Right hindlimb (tissue), 1 donor: Measurements from ENCODE around the gene SNX4.
"Not testable (repeated sequence)": the region's sequence is repeated elsewhere in the genome, so short reads cannot be mapped to it uniquely, and the experiment has no call there.

Experiments used
- DNase-seq: peaks from one replicate; pipeline ENCODE4 v3.0.0-alpha.2; 2018

SNX4 gene

GRCh38 chr3:125519678-125520562 lies at the start of gene SNX4:
Gene SNX4 (minus strand): TSS chr3:125520202. CDS start chr3:125520172, 30 bp downstream.
- DNase-seq, result peak; percentile 96

GRCh38 chr3:125556314-125556713 lies 36.3 kb upstream of the SNX4 start:
- DNase-seq, result no peak

GRCh38 chr3:125552401-125552800 lies 32.4 kb upstream of the SNX4 start:
- DNase-seq, result no peak

DNA sequence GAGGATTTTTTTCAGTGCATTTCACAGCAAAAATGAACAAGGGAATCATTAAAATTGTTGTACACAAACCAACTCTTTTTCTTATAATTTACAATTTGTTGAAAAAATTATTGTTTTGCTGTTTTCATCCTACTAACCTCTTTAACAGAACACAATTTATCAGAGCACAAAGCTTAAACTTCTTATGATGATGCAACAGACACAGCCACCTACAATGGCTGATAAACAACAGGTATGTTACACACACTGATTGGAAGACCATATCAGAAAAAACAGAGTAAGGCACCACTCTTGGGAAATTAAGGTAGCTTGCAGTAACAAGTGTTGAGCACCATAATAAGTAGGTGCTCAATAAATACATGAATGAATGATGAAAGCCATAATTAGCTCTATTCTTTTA lies 8.9 kb upstream of the SNX4 start:
- DNase-seq, result no peak

DNA sequence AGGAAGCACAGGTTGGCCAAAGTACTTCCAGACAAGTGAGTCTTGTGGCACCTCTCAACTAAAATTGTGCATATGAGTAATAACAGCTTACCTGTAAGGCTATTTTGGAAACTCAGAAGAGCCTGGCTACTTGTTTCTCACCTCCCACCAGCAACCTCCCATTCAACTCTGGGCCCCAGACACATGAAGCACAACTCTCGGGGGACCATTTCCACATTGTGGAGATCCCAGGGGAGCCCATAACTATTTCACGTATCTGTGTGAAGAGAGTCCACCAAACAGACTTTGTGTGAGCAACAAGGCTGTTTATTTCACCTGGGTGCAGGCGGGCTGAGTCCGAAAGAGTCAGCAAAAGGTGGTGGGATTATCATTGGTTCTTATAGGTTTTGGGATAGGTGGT lies 5.2 kb upstream of the SNX4 start:
- no peak for DNase-seq

- not testable (repeated sequence) for DNase-seq
Measured at GRCh38 chr3:125520563-125520919, 539 bp upstream of the SNX4 start.

DNA sequence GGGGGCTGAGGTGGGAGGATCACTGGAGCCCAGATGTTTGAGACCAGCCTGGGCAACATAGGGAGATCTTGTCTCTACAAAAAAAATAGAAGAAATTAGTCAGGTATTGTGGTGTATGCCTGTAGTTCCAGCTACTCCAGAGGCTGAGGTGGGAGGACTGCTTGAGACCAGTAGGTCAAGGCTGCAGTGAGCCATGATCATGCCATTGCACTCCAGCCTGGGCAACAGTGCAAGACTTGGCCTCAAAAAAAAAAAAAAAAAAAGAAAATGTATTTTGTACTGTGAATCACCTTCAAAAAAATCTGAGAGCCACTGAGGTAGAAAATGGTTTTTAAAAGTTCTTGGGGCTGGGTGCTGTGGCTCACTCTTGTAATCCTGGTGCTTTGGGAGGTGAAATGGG lies 4.6 kb downstream of the SNX4 start:
- no peak for DNase-seq

GRCh38 chr3:125513490-125514115 lies 6.4 kb downstream of the SNX4 start:
- DNase-seq, result no peak

- DNase-seq, result no peak
Measured at GRCh38 chr3:125512135-125512920, 7.7 kb downstream of the SNX4 start.

- DNase-seq, result no peak
Measured at GRCh38 chr3:125511420-125512118, 8.4 kb downstream of the SNX4 start.

DNA sequence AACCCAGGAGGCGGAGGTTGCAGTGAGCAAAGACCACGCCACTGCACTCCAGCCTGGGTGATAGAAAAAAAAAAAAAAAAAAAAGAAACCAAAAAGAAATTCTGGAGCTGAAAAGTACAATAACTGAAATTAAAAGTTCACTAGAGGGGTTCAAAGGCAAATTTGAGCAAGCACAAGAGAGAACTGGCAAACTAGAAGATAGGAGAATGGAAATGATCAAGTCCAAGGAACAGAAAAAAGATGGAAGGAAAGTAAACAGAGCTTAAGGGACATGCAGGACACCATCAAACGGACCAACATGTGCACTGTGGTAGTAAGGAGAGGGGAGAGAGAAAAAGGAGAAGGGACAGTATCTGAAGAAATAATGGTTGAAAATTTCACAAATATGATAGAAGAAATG lies 12.9 kb downstream of the SNX4 start:
- DNase-seq, result no peak

DNA sequence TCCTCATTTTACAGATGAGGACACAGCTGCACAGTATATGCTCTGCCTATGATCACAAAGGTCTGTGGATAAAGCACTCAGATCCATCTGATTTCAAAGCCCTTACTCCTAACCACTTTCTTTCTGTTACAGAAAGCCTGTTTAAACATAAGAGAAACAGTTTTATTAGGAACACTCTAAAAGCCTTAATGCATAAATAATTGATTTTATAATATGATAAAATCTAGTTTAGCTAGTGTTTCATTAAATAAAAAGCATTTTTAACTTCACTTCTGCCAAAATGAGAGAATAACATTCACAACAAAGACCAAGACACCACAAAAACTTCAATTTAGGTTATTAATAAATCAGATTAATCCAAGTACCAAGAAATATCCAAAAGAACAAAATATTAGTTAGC lies 21.4 kb downstream of the SNX4 start:
- DNase-seq, result no peak

DNA sequence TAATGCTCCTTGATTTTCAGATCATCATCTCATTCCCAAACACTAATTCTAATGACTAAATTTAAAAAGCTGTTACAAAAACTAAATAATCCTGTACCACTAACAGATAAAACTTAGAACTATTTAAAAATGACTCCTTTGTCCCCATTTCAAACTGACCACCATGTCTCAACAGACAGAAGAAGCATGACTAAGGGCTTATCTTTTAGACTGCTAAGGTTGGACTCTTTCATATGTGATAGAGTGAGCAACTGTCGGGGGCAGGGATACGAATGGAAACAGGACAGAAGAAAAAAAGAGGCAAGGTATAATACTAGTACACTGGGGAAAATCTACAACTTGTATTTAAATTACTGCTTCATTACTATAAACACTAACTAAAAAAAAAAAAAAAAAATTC lies 23.3 kb downstream of the SNX4 start:
- DNase-seq, result no peak

DNA sequence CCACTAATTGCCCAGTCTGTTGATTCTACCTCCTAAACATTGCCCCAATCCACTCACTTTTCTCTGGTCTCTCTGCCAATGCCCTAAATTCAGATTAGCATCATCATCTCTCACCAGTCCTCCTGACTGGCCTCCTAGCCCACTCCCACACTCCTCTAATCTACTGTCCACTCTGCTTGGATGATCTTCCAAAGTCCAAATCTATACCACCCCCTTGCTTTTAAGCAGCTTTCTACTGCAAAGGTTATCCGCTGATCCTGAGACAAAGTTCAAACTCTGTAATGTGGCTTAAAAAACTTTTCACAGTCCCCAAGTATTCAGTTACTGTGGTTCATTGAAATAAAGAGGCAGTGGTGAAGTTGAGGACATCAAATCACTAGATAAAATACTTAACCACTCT lies 37.6 kb downstream of the SNX4 start:
- DNase-seq, result no peak

DNA sequence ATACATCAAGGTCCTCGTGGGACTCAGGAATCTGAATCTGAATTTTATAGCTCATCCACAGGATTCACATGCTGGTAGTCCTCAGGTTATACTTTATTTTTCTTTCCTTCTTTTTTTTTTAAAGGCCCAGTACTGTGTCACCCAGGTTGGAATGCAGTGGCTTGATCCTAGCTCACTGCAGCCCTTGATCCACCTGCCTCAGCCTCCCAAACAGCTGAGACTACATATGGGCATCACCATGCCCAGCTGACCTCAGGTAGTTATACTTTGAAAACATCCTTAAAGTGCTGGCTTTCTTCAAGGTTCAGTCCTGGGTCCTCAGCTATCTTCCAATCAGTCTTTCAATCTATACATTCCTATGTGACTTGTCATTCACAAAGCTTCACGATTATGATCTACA lies 38.2 kb downstream of the SNX4 start:
- DNase-seq, result no peak

- DNase-seq, result not testable (repeated sequence)
Measured at GRCh38 chr3:125481375-125481759, 38.6 kb downstream of the SNX4 start.

DNA sequence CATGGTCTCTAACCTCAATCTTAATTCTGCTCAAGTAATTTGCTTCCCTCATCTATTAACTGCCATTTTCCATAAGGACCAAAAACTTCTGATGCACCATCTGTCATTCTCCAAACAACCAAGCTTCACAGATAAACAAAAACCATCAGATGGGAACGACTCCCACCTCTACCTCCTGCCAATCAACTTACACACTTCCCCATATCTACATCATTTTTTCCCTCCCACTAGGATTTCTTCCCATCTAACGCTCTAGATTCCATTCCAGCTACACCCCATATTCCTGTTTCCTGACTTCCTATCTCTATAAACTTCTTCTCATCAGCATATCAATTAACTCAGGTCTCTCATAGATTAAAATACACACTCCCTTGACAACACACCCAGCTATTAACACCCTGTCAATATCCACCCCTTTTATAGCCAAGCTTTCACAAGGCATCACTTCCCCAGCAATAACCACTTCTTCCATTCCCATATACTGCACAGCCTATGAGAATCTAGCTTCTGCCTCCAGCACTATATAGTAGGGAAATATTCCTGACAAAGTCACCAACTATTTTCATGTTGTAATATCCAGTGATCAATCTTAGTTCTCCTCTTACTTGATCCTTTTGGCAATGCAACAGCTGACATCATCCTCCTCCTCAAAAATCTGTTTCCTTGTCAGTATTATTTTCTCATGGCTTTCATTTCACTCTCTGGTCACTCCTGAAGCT lies 39.2 kb downstream of the SNX4 start:
- DNase-seq, result no peak

- no peak for DNase-seq
Measured at GRCh38 chr3:125479091-125479490, 40.9 kb downstream of the SNX4 start.

GRCh38 chr3:125478326-125478725 lies 41.7 kb downstream of the SNX4 start:
- DNase-seq, result no peak

GRCh38 chr3:125477701-125478100 lies 42.3 kb downstream of the SNX4 start:
- no peak for DNase-seq

- DNase-seq, result no peak
Measured at GRCh38 chr3:125470671-125471070, 49.3 kb downstream of the SNX4 start.

DNA sequence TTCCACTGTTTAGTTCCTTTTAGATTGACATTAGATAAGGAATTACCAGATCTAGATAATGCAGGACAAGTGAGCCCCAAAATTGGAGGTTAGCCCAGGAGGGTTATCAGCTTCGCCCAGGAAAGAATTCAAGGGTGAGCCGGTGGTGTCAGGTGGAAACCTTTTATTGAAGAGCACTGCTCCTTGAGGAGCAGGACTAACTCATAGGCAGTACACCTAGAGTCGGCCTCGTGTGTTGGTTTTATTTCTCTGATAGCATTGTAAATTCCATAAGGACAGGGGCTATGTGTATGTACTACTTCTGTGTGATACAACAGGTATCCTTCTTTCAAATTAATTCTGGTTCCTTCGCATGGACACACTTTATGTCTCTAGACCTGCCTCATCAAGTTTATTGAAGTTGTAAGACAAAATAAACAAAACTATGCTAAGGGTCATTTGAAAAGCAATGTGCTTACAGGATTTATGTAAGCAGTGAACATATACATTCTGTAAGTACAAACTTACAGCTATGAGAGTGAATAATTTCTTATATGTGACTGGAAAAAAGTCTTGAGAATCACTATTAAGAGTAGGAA lies 57.2 kb downstream of the SNX4 start:
- no peak for DNase-seq
